Measurements from ENCODE around the gene OR2V1.
"Not testable (repeated sequence)": the region's sequence is repeated elsewhere in the genome, so short reads cannot be mapped to it uniquely, and the experiment has no call there.

OR2V1 gene

DNA sequence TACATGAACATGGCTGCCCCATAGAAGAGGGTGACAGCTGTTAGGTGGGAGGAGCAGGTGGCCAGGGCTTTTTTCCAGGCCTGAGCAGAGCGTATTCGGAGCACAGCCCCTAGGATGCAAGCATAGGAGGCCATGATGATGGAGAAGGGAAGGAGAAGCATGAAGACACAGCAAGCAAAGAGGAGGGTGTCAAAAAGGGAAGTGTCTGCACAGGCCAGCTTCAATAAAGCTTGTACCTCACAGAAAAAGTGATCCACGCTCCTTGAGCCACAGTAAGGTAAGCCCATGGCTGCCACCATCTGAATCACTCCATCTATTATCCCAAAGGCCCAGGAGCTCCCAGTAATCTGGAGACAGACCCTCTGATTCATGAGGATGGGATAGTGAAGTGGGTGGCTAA, 6.4 kb downstream of the OR2V1 start:
- Mint-ChIP-seq H3K36me3 (no peaks in the 10 kb centered on the region), H3K27ac (no peak overlapping the region), H3K4me1 (no peaks in the 10 kb centered on the region), H3K4me3 (no peak overlapping the region), H3K9me3 (no peaks in the 10 kb centered on the region)
- ATAC-seq (no peak), DNase-seq (ENCODE audit: low spot score in 2 of 2) (no peak)

DNA sequence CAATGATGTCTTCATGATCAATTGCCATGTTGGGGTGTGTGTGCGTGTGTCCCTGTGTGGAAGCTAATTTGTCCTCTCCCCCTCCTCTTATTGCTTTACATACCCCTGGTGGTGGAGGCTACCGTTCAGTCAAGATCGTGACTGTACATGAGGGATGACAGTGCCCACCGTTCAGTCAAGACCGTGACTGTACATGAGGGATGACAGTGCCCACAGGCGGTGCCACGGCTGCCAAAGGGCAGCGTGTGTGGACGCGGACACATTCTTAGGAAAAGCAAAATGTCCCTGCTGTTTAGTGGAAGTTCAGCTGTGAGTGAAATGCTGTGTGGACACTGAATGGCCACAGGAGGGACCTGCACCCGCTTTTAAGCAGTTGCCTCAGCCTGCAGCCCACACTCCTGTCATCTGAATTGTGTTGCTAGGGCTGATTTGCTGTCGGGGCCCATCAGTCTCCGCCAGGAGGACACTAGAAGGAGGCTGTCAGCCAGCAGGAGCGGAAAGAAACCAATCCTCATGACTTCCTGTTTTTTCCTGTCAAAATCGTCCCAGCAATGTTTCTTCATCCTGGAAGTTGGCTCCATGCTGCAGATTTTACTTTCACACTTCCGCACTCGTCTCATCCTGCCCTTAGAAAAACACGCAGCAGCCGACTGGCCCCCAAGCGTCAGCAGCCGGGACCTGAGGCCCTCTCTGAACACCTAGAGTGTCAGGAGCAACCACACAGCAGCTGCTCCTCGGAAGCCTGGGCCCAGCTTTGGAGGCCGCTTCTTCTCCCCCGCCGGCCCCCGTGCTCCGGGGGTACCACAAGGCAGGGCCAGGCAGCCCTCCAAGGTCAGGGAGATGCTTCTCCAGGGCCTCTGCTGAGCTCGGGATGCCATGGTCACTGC, 9.1 kb downstream of the OR2V1 start:
- Mint-ChIP-seq H3K36me3 (no peaks in the 10 kb centered on the region), H3K4me3 (no peak overlapping the region), H3K9me3 (no peaks in the 10 kb centered on the region), H3K27ac (no peak overlapping the region), H3K4me1 (no peaks in the 10 kb centered on the region)
- ATAC-seq (no peak), DNase-seq (ENCODE audit: low spot score in 2 of 2) (no peak)

DNA sequence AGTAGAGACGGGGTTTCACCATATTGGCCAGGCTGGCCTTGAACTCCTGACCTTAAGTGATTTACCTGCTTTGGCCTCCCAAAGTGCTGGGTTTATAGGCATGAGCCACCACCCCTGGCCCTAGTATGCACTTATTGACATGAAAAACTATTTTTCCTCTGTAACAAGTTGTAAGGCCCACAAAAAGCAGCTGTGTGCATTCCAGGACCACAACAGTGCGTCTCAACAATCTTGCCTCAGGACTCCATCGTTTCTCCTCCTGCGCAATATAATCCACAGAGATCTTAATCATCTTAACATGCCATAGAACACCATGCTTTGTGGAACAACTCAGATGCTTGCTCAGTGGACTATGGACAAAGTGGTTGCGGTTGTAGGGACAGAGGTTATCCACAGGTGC, 10.2 kb downstream of the OR2V1 start:
- no peak overlapping the region for H3K4me3 Mint-ChIP-seq
- no peaks in the 10 kb centered on the region for H3K36me3 Mint-ChIP-seq

DNA sequence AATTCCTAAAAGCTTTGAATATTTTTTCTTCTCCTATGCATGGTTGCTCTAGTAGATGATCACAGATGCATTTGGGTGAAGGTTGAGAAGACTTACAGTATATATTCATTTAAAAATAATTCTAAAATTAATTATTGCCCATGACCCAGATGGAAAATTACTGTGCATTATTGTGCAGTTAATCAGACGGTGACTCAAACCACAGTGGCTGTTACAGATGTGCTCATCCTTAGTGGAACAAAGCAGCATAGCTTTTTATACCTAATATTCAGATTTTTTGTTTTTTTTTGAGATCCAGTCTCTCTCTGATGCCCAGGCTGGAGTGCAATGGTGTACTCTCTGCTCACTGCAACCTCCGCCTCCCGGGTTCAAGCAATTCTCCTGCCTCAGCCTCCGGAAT, 10.7 kb downstream of the OR2V1 start:
- ATAC-seq, result no peak
- Mint-ChIP-seq H3K4me3 (no peak overlapping the region), H3K27ac (no peak overlapping the region), H3K4me1 (peaks cover 2% of the 10 kb centered on the region), H3K36me3 (no peaks in the 10 kb centered on the region), H3K9me3 (no peaks in the 10 kb centered on the region)
- DNase-seq (ENCODE audit: low spot score in 2 of 2), result no peak

More for the DNA sequence above, 10.2 kb downstream of the OR2V1 start:
- Mint-ChIP-seq H3K27ac (no peak overlapping the region), H3K9me3 (no peaks in the 10 kb centered on the region), H3K4me1 (no peaks in the 10 kb centered on the region)
- DNase-seq (ENCODE audit: low spot score in 2 of 2) (no peak), ATAC-seq (no peak)

- Mint-ChIP-seq H3K4me3 (no peak overlapping the region), H3K4me1 (peaks cover 12% of the 10 kb centered on the region), H3K27ac (no peak overlapping the region), H3K9me3 (no peaks in the 10 kb centered on the region), H3K36me3 (no peaks in the 10 kb centered on the region)
- DNase-seq (ENCODE audit: low spot score in 2 of 2) (no peak), ATAC-seq (no peak)
These were observed 11.9 kb downstream of the OR2V1 start for GRCh38 chr5:181119105-181119504.

- H3K36me3 Mint-ChIP-seq, result no peaks in the 10 kb centered on the region
- ATAC-seq, result no peak
These were observed 12.6 kb downstream of the OR2V1 start for GRCh38 chr5:181118369-181118768.

GRCh38 chr5:181114844-181115778, 15.9 kb downstream of the OR2V1 start:
- ATAC-seq, result peak; percentile 13
- H3K27ac Mint-ChIP-seq, result no peak overlapping the region
- H3K4me3 Mint-ChIP-seq, result no peak overlapping the region
- no peaks in the 10 kb centered on the region for H3K9me3 Mint-ChIP-seq
- no peak for DNase-seq (ENCODE audit: low spot score in 2 of 2)
- H3K36me3 Mint-ChIP-seq, result no peaks in the 10 kb centered on the region
- peaks cover 12% of the 10 kb centered on the region for H3K4me1 Mint-ChIP-seq

More at GRCh38 chr5:181118369-181118768, 12.6 kb downstream of the OR2V1 start:
- H3K4me3 Mint-ChIP-seq, result no peak overlapping the region
- H3K27ac Mint-ChIP-seq, result no peak overlapping the region
- H3K4me1 Mint-ChIP-seq, result peaks cover 12% of the 10 kb centered on the region
- DNase-seq (ENCODE audit: low spot score in 2 of 2), result no peak
- H3K9me3 Mint-ChIP-seq, result no peaks in the 10 kb centered on the region

DNA sequence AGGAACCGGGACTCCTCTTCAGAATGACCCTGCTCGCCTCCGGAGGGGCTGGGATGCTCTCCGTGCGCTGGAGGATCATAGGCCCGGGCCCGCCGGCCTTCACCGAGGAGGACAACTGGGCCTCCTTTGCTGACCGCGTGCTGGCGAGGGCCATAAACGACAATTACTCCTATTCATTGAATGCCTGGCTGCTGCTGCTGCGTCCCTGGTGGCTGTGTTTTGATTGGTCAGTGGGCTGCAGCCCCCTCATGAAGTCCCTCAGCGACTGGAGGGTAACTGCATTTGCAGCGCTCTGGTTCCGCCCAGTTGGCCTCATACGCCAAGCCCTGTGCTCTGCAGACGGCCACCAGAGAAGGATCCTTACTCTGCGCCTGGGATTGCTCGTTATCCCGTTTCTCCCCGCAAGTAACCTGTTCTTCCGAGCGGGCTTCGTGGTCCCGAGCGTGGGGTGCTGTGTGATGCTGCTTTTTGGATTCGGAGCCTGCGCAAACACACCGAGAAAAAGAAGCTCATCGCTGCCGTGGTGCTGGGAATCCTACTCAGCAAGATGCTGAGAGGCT, 16.6 kb downstream of the OR2V1 start:
- Mint-ChIP-seq H3K36me3 (no peaks in the 10 kb centered on the region), H3K4me3 (no peak overlapping the region)

GRCh38 chr5:181113572-181113971, 17.4 kb downstream of the OR2V1 start:
- not testable (repeated sequence) for H3K4me3 Mint-ChIP-seq; H3K27ac Mint-ChIP-seq; ATAC-seq; H3K9me3 Mint-ChIP-seq; DNase-seq (ENCODE audit: low spot score in 2 of 2); H3K36me3 Mint-ChIP-seq
- peaks cover 12% of the 10 kb centered on the region for H3K4me1 Mint-ChIP-seq

More for the DNA sequence above, 16.6 kb downstream of the OR2V1 start:
- Mint-ChIP-seq H3K4me1 (peaks cover 12% of the 10 kb centered on the region), H3K27ac (no peak overlapping the region), H3K9me3 (no peaks in the 10 kb centered on the region)
- ATAC-seq (no peak), DNase-seq (ENCODE audit: low spot score in 2 of 2) (no peak)

DNA sequence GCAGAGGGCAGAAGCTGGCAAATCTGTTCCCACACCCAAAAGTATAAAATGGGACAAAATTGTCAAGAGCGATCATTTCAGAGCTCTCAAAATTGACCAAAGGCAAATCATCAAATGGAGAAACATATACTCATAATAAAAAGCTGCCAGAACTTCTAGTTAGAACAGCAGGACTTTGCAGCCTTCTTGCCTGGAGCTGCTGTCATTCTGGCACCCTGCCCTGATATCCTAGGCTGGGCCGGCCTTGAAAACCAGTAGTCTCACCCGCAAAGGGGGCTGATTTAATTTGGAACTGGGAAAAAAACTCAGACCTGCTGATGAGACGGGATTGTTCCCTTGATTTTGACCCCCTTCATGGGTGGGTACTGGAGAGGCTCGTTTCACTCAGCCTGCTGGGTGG, 18.5 kb downstream of the OR2V1 start:
- H3K4me1 Mint-ChIP-seq, result peaks cover 12% of the 10 kb centered on the region
- H3K27ac Mint-ChIP-seq, result no peak overlapping the region
- ATAC-seq (no peak), DNase-seq (ENCODE audit: low spot score in 2 of 2) (no peak)
- no peaks in the 10 kb centered on the region for H3K36me3 Mint-ChIP-seq
- no peak overlapping the region for H3K4me3 Mint-ChIP-seq
- no peaks in the 10 kb centered on the region for H3K9me3 Mint-ChIP-seq

DNA sequence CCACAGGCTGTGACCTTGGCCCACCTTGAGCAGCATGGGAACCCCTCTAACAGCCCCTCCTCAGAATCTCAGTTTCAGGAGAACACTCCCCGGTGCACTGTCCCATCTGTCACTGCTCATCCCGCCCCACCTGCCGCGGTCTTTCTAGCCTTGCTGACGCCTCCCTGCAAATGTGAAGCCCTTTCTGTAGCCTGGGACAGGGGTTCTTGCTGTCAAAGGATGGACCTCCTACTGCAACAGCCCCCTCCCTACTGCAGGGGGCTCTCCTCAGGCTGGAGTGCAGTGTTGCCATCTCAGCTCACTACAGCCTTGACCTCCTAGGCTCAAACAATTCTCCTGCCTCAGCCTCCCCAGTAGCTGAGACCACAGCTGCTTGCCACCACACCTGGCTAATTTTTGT, 20.0 kb downstream of the OR2V1 start:
- no peak for ATAC-seq
- peaks cover 12% of the 10 kb centered on the region for H3K4me1 Mint-ChIP-seq
- no peaks in the 10 kb centered on the region for H3K9me3 Mint-ChIP-seq
- H3K36me3 Mint-ChIP-seq, result no peaks in the 10 kb centered on the region
- no peak overlapping the region for H3K4me3 Mint-ChIP-seq
- H3K27ac Mint-ChIP-seq, result no peak overlapping the region
- no peak for DNase-seq (ENCODE audit: low spot score in 2 of 2)

DNA sequence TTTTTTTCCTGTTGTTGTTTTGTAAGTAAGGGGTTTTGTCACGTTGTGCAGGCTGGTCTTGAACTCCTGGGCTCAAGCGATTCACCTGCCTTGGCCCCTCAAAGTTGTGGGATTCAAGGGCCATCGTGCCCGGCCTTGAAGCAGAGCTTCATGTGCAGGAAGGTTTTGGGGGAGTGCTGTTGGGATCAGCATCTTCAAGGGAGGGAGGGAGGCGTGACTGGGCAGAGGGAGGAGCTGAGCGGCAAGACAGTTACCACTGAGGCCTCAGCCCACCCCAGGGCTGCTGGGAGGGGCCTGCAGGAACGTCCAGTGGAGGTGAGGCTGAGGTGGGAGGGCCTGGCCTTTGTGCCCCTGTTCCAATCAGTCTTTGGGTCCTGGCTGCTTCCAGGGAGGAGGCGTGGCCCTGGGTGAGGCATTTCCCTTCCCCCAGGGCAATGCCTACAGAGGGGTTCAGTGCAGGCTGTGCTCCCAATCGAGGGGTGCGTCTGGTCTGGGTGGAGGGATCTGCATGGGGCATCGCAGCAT, 21.4 kb downstream of the OR2V1 start:
- ATAC-seq (no peak), DNase-seq (ENCODE audit: low spot score in 2 of 2) (no peak)
- Mint-ChIP-seq H3K9me3 (no peaks in the 10 kb centered on the region), H3K27ac (no peak overlapping the region), H3K4me3 (no peak overlapping the region), H3K36me3 (no peaks in the 10 kb centered on the region), H3K4me1 (peaks cover 4% of the 10 kb centered on the region)

DNA sequence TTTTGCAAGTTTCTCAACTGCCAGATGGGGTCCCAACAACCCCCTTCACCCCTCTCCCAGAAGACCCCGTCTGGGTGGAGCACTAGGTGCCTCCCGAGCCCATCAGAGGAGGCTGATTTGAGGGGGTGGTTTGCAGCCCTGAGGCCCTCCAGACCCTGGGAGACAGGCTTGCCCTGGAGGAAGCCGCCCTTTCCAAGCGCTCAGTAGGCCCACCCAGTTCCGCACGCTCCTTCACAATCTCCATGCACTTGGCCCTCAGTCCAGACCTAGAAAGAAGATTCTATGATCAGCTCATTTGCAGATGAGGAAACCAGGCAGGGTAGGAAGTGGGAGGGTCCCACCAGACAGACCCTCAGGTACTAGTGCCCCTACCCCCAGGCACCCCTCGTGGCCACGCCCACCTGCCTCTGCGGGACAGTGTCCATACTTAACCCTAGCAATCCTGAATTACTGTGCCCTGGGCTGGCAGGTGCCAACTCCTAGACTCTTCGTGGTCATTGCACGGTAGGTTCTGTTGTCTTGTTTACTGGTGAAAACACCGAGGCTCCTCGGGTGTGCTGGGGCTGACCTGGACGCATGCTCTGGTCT, 22.3 kb downstream of the OR2V1 start:
- Mint-ChIP-seq H3K4me3 (no peak overlapping the region), H3K9me3 (no peaks in the 10 kb centered on the region), H3K4me1 (peaks cover 10% of the 10 kb centered on the region), H3K36me3 (no peaks in the 10 kb centered on the region), H3K27ac (no peak overlapping the region)
- ATAC-seq (no peak), DNase-seq (ENCODE audit: low spot score in 2 of 2) (no peak)

- no peak for DNase-seq (ENCODE audit: low spot score in 2 of 2)
- Mint-ChIP-seq H3K4me3 (no peak overlapping the region), H3K4me1 (peaks cover 10% of the 10 kb centered on the region), H3K36me3 (no peaks in the 10 kb centered on the region), H3K27ac (no peak overlapping the region), H3K9me3 (no peaks in the 10 kb centered on the region)
- no peak for ATAC-seq
These were observed 23.3 kb downstream of the OR2V1 start for GRCh38 chr5:181107699-181108098.
